Esophagus mucosa (tissue), 1 donor: ENCODE measurements around the gene IL1RN. TPM values are rescaled to one million over a fixed set of nuclear protein-coding genes. Genes with fewer than 3 reads are reported as not detected.

Experiments used
- ATAC-seq: fragments of 200-7000 bp; cut with Tn5 transposase; one replicate; pipeline ENCODE4 v1.9.1; 2020
- total RNA-seq: library from RNA; stranded (reverse); gene quantifications from one replicate; pipeline ENCODE4 v1.2.4, GENCODE V29; 2023
- donor health status: DM: yes; HTN: yes; CAD: no.

The IL1RN gene
- total RNA-seq, 1 donor from 2014 or later, result 871 TPM

GRCh38 chr2:113175042-113175628 lies 47.7 kb downstream of the IL1RN start:
- ATAC-seq, result peak; percentile 68

- ATAC-seq, result no peak
Observed at GRCh38 chr2:113175736-113176695, 48.6 kb downstream of the IL1RN start.

- ATAC-seq, result peak; percentile 17
Observed at GRCh38 chr2:113176696-113177355, 49.4 kb downstream of the IL1RN start.

- no peak for ATAC-seq
Observed at GRCh38 chr2:113178069-113178746, 50.8 kb downstream of the IL1RN start.

GRCh38 chr2:113178891-113179290 lies 51.5 kb downstream of the IL1RN start:
- ATAC-seq, result no peak

GRCh38 chr2:113179446-113180045 lies 52.1 kb downstream of the IL1RN start:
- ATAC-seq, result no peak

GRCh38 chr2:113180131-113180946 lies 52.9 kb downstream of the IL1RN start:
- no peak for ATAC-seq

- no peak for ATAC-seq
Observed at GRCh38 chr2:113181258-113182051, 54.1 kb downstream of the IL1RN start.

- no peak for ATAC-seq
Observed at GRCh38 chr2:113182471-113183260, 55.3 kb downstream of the IL1RN start.

- no peak for ATAC-seq
Observed at GRCh38 chr2:113183264-113183663, 55.9 kb downstream of the IL1RN start.

Other genes with a start within 250 kb of the IL1RN start
- gene IL37, start 216.4 kb upstream of the IL1RN start, total RNA-seq, result not detected
- gene IL36G, start 149.6 kb upstream of the IL1RN start, total RNA-seq, result 27.4 TPM
- 167 TPM for gene IL36A, start 122.1 kb upstream of the IL1RN start, total RNA-seq
- gene IL36B, start 74.7 kb upstream of the IL1RN start, total RNA-seq, result 1.4 TPM
- 64.1 TPM for gene IL36RN, start 68.4 kb upstream of the IL1RN start, total RNA-seq
- gene IL1F10, start 59.6 kb upstream of the IL1RN start, total RNA-seq, result not detected
- gene PSD4, start 46.4 kb downstream of the IL1RN start, total RNA-seq, result 38.6 TPM
- gene PAX8, start 151.3 kb downstream of the IL1RN start, total RNA-seq, result 6.1 TPM